GM18907 (cell line): ENCODE measurements around the gene FAM20C.
"Not testable (repeated sequence)": the region's sequence is repeated elsewhere in the genome, so short reads cannot be mapped to it uniquely, and the experiment has no call there.

Experiments
- ATAC-seq: cut with Tn5 transposase; IDR thresholded peaks from one replicate; pipeline ENCODE4 v1.9.1; 2021; ENCODE audit warnings: mild to moderate bottlenecking, moderate library complexity; ENCODE audit not compliant: unreplicated experiment

FAM20C gene

DNA sequence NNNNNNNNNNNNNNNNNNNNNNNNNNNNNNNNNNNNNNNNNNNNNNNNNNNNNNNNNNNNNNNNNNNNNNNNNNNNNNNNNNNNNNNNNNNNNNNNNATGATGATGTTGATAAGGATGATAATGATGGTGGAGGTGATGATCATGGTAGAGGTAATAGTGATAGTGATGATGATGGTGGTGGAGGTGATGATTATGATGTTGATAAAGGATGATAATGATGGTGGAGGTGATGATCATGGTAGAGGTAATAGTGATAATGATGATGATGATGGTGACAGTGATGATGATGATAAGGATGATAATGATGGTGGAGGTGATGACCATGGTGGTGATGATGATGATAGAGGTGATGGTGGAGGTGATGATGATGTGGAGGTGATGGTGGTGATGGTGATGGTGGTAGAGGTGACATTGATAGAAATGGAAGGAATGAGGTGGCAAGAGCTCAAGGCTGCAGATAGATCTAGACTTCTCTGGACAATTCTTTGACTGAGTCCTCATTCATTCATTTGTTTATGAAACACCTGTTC, 47.8 kb downstream of the FAM20C start:
- ATAC-seq: no peak

- no peak for ATAC-seq
Measured at GRCh38 chr7:240887-241421, 48.6 kb downstream of the FAM20C start.

- no peak for ATAC-seq
Measured at GRCh38 chr7:241513-241912, 49.1 kb downstream of the FAM20C start.

DNA sequence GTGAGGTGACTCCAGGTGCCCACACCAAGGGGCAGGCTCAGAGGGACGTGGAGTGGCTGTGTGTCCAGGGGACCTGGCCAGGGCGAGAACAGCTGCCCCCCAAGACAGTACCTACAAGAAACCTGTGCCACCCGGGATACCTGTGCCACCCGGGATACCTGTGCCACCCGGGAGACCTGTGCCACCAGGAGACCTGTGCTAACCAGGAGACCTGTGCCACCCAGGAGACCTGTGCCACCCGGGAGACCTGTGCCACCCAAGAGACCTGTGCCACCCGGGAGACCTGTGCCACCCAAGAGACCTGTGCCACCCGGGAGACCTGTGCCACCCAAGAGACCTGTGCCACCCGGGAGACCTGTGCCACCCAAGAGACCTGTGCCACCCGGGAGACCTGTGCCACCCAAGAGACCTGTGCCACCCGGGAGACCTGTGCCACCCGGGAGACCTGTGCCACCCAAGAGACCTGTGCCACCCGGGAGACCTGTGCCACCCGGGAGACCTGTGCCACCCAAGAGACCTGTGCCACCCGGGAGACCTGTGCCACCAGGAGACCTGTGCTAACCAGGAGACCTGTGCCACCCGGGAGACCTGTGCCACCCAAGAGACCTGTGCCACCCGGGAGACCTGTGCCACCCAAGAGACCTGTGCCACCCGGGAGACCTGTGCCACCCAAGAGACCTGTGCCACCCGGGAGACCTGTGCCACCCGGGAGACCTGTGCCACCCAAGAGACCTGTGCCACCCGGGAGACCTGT, 50.6 kb downstream of the FAM20C start:
- ATAC-seq: not testable (repeated sequence)

DNA sequence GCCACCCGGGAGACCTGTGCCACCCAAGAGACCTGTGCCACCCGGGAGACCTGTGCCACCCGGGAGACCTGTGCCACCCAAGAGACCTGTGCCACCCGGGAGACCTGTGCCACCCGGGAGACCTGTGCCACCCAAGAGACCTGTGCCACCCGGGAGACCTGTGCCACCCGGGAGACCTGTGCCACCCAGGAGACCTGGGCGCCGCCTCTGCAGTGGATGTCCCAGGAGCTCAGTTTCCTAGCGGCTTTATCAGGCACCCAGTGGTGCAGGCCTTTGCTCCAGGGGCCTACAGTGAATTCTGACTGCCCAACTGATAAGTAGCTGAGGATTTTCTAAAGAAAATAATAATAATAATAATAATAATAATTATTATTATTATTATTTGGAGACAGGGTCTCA, 51.2 kb downstream of the FAM20C start:
- ATAC-seq: not testable (repeated sequence)

DNA sequence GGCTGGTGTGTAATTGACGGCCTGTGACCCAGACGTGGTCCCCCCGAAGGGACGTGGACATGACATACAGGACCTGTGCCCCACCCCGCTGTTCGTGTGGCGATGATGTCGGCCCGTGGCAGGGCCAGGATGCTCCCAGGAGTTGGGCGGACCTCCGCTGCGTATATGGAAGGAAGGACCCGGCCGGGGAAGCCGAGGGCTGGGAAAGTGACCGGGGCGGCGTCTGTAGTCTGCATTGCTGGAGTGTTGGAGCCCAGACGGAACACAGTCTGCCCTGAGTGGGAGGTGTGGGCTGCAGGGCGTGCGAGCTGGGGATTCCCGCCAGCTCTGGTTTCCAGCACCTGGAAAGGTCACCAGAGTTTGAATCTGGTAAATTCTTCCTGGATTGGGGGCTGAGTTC, 52.6 kb downstream of the FAM20C start:
- no peak for ATAC-seq

DNA sequence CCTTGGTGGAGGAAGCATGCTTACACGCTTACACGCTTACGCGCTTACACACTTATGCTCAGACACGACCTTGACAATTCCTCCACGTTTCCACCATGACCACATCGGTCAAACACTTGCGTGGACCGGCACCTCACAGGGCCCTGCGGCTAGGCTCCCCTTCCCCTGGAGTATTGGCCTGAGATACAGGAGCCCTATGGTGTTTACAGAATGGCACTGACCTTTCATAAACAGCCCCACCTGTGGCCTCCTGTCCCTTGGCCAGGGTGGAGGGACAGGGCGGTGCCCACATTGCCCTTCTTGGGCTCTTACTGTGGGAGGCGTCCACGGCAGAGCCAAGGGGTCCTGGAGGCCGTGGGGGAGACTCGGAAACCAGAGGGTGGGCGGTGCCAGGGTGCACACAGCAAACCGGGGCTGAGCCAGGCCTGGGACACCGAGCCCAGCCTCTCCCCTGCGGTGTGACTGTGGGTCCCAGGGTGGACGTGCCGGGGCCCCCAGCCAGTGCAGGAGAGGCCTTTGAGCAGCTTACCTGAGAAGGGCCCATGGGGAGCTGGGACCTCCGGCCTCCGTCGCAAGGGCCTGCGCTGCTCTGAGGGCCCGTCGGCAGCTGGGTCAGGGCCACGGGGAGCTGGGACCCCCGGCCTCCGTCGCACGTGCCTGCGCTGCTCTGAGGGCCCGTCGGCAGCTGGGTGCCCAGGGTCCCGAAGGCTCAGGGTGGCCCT, 53.4 kb downstream of the FAM20C start:
- no peak for ATAC-seq

GRCh38 chr7:246451-246850, 54.1 kb downstream of the FAM20C start:
- ATAC-seq: no peak

DNA sequence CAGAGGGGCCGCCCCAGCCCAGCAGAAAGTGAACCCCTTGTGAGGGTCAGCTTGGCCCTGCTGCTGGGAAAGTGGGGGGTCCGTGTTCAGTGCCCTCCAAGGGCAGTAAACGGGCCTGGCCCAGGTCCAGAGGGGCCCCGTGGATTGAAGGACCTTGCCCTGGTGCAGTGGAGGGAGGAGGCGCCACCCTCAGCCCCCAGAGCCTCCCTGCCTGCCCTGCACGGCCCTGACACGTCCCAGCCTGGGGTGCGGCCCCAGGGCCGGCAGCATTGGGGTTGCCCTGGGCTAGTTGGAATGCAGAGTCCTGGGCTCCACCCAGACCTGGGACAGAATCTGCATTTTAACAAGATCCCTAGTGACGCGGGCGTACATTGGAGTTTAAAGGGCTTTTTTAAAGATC, 54.8 kb downstream of the FAM20C start:
- no peak for ATAC-seq

- ATAC-seq: no peak
Measured at GRCh38 chr7:247636-248035, 55.3 kb downstream of the FAM20C start.

- no peak for ATAC-seq
Measured at GRCh38 chr7:248732-249435, 56.5 kb downstream of the FAM20C start.

GRCh38 chr7:249989-250388, 57.6 kb downstream of the FAM20C start:
- ATAC-seq: no peak

GRCh38 chr7:250523-250922, 58.2 kb downstream of the FAM20C start:
- no peak for ATAC-seq

- no peak for ATAC-seq
Measured at GRCh38 chr7:251005-251404, 58.6 kb downstream of the FAM20C start.

GRCh38 chr7:251446-252175, 59.2 kb downstream of the FAM20C start:
- ATAC-seq: no peak

GRCh38 chr7:252216-252965, 60.0 kb downstream of the FAM20C start:
- ATAC-seq: no peak

DNA sequence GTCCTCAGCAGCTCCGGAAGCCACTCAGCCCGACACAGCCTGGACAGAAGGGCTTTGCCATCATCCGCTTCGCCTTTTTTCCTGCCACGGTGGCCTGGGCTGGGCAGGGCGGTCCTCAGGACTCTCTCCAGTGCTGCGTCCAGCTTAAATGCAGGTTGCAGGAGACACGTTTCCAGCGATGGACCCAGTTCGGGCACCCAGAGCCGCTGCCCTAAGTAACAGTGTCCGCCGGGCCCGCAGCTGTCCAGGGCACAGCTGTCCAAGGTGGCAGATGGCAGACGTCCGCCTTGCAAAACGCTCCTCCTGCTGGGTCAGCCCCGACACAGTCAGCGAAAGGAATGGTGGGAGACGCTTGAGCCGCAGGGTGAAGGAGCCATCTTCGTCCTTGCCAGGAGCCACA, 60.6 kb downstream of the FAM20C start:
- ATAC-seq: no peak

DNA sequence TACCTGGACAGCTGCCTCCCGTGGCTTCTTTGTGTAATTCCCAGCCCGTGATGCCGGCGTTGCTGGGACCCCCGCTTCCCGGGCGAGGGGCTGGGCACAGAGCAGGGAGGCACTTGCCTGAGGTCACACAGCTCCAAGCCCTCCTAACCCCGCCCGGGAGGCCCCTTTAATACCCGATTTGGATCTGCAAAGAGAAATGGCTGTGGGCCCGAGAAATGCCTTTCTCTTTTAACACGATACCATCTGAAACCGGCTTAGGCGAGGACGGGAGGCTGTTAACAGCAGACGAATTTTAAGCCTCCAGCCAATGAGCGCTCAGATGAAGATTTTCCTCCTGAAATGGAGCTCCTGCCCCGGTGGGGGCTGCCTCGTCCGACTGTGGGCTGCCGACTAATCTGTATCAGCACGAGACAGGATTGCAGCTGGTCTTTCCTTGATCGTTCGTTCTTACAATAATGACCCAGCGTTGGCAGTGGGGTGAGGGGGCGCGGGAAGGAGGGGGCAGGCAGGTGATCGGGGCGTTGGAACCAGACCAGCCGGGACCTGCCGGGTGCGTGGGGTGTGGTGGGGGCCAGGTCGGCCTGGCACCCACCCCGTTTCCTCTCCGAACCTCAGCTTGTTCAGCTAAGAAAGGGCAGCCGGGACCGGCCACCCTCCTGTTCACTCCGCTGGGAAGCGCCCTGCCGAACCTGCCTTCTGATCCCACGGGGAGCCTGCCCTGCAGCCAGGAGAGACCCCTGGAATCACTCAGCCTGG, 61.4 kb downstream of the FAM20C start:
- no peak for ATAC-seq

GRCh38 chr7:254337-255037, 62.1 kb downstream of the FAM20C start:
- ATAC-seq: no peak
